Neutrophil (primary cell): Measurements from ENCODE around the gene ARAP2.

Experiments
- H3K27ac ChIP-seq: fragments of 200-600 bp; sonication (generic); 2 replicates; pipeline ENCODE4 v1.5.1; 2016; ENCODE audit warnings: mild to moderate bottlenecking, moderate library complexity
- H3K27me3 ChIP-seq: fragments of 200-600 bp; sonication (generic); 2 replicates; pipeline ENCODE4 v1.6.0; 2016; ENCODE audit warnings: mild to moderate bottlenecking
- H3K36me3 ChIP-seq: fragments of 200-600 bp; sonication (generic); 2 replicates; pipeline ENCODE4 v1.5.1; 2017
- H3K4me1 ChIP-seq, 2 experiments: fragments of 200-600 bp in 1 of 2; sonication (generic) in 1 of 2; 1 replicate in 1 of 2; 2 replicates in 1 of 2; pipeline versions ENCODE4 v1.5.1 to v1.6.1; 2013 to 2016; ENCODE audit warnings: low read depth in 1 of 2, low read length in 1 of 2, mild to moderate bottlenecking in 1 of 2, moderate library complexity in 1 of 2; ENCODE audit not compliant: control insufficient read depth in 1 of 2, insufficient read depth in 1 of 2
- H3K4me3 ChIP-seq, 2 experiments: fragments of 200-600 bp in 1 of 2; sonication (generic) in 1 of 2; 1 replicate in 1 of 2; 2 replicates in 1 of 2; pipeline ENCODE4 v1.5.1; 2013 to 2016; ENCODE audit warnings: low read depth in 1 of 2, low read length in 1 of 2, mild to moderate bottlenecking in 1 of 2, moderate library complexity in 1 of 2
- H3K9me3 ChIP-seq: fragments of 200-600 bp; sonication (generic); 2 replicates; pipeline ENCODE4 v1.5.1; 2016
- TF ChIP-seq, protein P1 (sequence below): fragments of 200-600 bp; sonication (generic); IDR thresholded peaks from 2 replicates; pipeline ENCODE4 v1.5.1; 2016; ENCODE audit warnings: antibody characterized with exemption

Gene ARAP2

DNA sequence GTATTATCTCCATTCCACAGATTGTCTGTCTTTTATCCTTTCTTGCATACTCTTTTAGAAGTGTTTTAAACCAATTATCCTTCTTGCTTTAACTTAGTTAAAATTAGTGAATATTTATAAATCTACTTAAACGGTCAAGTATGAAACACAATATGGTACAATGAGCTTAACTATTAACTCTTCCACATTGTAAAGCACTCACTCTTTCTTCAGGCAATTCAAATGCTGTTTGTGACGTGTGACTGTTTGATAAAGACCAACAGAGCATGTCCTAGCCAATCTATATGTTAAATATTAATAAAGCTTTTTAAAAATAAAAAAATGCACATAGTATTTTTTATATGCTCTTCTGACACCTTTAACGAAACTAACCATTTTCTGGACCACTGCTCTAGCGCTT, 192.7 kb downstream of the ARAP2 start:
- H3K9me3 ChIP-seq = no peaks in the 10 kb centered on the region
- no peaks in the 10 kb centered on the region for H3K4me1 ChIP-seq
- H3K27ac ChIP-seq = no peak overlapping the region
- no peaks in the 10 kb centered on the region for H3K36me3 ChIP-seq
- no peaks in the 10 kb centered on the region for H3K27me3 ChIP-seq
- TF ChIP-seq, protein P1, sequence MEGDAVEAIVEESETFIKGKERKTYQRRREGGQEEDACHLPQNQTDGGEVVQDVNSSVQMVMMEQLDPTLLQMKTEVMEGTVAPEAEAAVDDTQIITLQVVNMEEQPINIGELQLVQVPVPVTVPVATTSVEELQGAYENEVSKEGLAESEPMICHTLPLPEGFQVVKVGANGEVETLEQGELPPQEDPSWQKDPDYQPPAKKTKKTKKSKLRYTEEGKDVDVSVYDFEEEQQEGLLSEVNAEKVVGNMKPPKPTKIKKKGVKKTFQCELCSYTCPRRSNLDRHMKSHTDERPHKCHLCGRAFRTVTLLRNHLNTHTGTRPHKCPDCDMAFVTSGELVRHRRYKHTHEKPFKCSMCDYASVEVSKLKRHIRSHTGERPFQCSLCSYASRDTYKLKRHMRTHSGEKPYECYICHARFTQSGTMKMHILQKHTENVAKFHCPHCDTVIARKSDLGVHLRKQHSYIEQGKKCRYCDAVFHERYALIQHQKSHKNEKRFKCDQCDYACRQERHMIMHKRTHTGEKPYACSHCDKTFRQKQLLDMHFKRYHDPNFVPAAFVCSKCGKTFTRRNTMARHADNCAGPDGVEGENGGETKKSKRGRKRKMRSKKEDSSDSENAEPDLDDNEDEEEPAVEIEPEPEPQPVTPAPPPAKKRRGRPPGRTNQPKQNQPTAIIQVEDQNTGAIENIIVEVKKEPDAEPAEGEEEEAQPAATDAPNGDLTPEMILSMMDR = no peak
- no peak overlapping the region for H3K4me3 ChIP-seq

DNA sequence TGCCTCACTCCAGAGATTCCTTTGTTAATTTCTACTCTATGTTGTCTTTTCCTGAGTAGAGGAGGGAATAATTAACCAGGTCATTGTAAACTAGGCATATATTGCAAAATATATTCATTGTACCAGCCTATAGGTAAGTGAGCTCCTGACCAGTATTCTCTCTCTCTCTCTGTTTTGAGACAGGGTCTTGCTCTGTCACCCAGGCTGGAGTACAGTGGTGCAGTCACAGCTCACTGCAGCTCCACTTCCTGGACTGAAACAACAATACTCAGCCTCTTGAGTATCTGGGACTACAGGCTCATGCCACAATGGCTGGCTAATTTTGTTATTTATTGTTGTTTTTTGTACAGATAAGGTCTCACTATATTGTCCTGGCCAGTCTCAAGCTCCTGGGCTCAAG, 198.3 kb downstream of the ARAP2 start:
- H3K4me3 ChIP-seq = no peak overlapping the region
- no peaks in the 10 kb centered on the region for H3K36me3 ChIP-seq
- H3K27me3 ChIP-seq = no peaks in the 10 kb centered on the region
- TF ChIP-seq, protein P1 = no peak
- no peak overlapping the region for H3K27ac ChIP-seq
- no peaks in the 10 kb centered on the region for H3K9me3 ChIP-seq
- H3K4me1 ChIP-seq = no peaks in the 10 kb centered on the region

DNA sequence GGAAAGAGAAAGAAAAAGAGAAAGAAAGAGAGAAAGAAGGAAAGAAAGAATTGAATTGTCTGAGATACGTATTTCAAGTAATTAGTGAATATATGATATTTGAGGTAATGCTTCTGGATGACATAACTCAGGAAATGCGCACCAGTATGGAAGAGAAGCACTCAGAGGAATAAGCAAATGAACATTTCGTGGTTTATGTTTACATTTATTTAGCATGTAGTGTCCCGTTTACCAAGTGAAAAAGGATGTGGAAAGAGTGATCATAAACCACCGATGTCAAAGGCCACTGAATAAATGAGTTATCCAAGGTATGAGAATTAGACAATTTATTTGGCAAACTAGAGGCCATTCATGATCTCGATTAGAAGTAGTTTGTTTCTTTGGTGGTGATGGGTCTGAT, 200.4 kb downstream of the ARAP2 start:
- Histone ChIP-seq H3K27me3 (no peaks in the 10 kb centered on the region), H3K36me3 (no peaks in the 10 kb centered on the region), H3K27ac (no peak overlapping the region), H3K4me3 (no peak overlapping the region), H3K9me3 (no peaks in the 10 kb centered on the region), H3K4me1 (no peaks in the 10 kb centered on the region)
- TF ChIP-seq, protein P1 = no peak

DNA sequence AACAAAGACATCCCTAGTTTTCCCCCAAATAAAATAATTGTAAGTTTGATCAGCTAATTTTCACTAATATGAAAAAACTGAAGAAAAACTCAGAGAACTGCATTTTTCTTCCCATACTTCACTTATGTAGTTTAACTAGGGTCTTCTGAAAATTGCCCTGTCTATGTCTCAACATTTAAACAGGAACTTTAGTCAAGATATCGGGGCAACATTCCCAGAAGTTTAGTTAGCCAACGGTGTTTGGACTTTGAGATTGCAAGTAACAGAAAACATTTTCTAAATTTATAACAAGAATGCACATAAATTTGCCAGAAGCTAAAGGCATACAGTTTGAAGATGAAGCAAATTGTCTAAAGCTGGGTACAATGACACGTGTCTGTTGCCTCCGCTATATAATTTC, 201.1 kb downstream of the ARAP2 start:
- Histone ChIP-seq H3K4me1 (no peaks in the 10 kb centered on the region), H3K27me3 (no peaks in the 10 kb centered on the region), H3K36me3 (no peaks in the 10 kb centered on the region), H3K4me3 (no peak overlapping the region), H3K9me3 (no peaks in the 10 kb centered on the region), H3K27ac (no peak overlapping the region)
- TF ChIP-seq, protein P1 = no peak

DNA sequence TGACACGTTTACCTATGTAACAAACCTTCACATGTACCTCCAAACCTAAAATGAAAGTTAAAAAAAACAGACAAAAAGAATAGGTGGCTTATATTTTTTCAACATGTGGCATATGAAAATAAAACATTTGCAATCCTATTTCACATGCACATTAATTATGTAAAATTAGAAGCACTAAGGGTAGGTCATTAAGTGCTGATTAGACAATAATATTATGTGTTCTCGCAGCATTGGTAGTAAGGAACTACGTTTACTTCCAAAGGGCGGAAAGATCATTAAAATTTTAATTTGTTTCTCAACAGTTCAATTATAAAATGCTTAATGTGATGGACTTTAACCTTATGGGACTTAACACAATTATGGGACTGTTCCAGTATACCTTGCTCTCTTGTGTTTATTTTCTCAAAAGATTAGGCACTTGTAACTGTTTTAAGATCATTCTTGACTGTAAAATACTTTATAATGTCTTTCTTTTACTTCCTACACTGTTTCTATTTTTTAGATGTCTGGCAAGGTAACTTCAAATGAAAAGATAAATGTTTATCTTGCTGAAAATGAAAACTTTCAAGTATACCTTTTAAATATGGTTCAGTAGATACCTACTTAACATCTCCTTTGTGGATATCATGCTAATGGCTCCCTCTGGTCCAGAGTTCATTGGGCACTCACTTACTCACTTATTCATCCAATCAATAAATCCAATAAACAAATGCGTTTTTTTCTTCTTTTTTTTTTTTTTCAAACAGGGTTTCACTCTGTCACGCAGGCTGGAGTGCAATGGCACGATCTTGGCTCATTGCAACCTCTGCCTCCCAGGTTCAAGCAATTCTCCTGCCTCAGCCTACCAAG, 202.0 kb downstream of the ARAP2 start:
- no peak overlapping the region for H3K4me3 ChIP-seq
- TF ChIP-seq, protein P1 = no peak
- H3K36me3 ChIP-seq = no peaks in the 10 kb centered on the region
- no peaks in the 10 kb centered on the region for H3K9me3 ChIP-seq
- H3K4me1 ChIP-seq = no peaks in the 10 kb centered on the region
- no peaks in the 10 kb centered on the region for H3K27me3 ChIP-seq
- H3K27ac ChIP-seq = no peak overlapping the region
